ENCODE data around the gene FITM2.
A peak's percentile ranks its signal among the peaks of the same experiment; 100 is the strongest.

Gene FITM2

DNA sequence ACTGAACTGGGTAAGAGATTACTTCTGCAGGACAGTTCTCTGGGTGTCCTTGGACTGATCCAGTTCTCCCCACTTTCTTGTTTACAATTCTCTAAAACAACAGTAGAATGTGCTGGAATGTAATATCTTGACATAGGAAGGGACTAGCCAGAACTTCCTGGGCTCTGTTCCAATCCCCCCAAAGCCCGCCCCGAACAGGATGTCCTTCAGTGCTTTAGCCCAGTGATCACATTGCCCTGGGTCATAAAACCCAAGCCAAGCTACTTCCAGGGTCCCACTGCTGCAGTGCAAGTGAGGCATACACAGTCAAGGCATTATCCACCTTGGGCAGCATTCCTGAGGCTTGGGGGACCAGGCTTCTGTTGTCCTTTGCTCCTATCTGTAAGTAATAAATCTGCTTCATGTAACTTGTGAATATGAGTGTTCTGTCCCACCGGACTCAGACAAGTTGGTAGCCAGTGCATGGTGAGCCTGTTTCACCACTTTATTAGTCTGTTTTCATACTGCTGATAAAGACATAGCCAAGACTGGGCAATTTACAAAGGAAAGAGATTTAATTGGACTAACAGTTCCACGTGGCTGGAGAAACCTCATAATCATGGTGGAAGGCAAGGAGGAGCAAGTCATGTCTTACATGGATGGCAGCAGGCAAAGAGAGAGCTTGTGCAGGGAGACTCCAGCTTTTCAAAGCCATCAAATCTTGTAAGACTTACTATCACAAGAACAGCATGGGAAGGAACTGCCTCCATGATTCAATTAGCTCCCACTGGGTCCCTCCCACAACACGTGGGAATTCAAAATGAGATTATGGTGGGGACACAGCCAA is 23.5 kb downstream of the FITM2 start:
- H3K4me3 ChIP-seq (ENCODE audit: low read depth, low read length), result no peak overlapping the region
- DNase-seq (ENCODE audit: low read depth, low spot score), result no peak
- in situ Hi-C loops (cut with HindIII; ENCODE audit: low sequenced_read_pairs), result no loop called here
- TF ChIP-seq, protein P1, sequence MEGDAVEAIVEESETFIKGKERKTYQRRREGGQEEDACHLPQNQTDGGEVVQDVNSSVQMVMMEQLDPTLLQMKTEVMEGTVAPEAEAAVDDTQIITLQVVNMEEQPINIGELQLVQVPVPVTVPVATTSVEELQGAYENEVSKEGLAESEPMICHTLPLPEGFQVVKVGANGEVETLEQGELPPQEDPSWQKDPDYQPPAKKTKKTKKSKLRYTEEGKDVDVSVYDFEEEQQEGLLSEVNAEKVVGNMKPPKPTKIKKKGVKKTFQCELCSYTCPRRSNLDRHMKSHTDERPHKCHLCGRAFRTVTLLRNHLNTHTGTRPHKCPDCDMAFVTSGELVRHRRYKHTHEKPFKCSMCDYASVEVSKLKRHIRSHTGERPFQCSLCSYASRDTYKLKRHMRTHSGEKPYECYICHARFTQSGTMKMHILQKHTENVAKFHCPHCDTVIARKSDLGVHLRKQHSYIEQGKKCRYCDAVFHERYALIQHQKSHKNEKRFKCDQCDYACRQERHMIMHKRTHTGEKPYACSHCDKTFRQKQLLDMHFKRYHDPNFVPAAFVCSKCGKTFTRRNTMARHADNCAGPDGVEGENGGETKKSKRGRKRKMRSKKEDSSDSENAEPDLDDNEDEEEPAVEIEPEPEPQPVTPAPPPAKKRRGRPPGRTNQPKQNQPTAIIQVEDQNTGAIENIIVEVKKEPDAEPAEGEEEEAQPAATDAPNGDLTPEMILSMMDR (IDR thresholded peaks at IDR 0.05; ENCODE audit: low read depth, low read length), result no peak

DNA sequence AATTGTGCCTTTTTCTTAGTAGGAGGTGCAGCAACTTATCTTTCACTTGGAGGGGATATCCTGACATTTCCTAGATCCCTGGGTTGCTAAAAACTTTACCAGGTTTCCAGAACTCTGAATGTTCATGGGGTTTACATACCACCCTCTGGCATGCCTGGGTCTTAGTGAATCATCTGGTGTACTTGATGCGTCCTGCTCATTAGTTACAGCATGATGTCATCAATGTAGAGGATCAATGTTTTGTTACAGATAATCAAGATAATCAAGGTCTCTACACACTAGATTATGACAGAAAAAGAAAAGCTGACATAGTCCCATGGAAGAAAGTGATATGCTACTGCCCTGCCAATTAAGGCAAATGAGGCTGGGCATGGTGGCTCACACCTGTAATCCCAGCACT is 27.0 kb downstream of the FITM2 start:
- no peak for DNase-seq (ENCODE audit: low read depth, low spot score)
- in situ Hi-C loops (cut with HindIII; ENCODE audit: low sequenced_read_pairs), result no loop called here

DNA sequence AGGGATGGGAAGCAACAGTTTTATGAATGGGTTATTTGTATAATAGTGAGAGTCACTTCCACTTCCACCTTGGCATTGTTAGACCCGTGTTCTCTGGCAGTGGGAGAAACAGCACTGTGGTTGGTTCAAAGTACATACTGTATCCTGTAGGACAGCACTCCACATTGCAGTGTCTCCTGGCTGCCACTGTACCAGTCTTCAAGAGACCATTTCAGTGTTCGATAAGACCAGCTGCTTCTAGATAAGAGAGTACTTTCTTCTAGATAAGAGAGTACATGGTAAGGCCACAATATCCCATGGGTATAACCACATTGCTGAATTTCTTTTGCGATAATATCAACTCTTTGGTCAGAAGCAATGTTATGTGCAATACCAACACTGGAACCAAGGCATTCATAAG is 28.8 kb downstream of the FITM2 start:
- DNase-seq (ENCODE audit: low read depth, low spot score), result no peak
- TF ChIP-seq, protein P1 (IDR thresholded peaks at IDR 0.05; ENCODE audit: low read depth, low read length), result no peak
- in situ Hi-C loops (cut with HindIII; ENCODE audit: low sequenced_read_pairs), result no loop called here
- no peak overlapping the region for H3K4me3 ChIP-seq (ENCODE audit: low read depth, low read length)

More for the DNA sequence above, 27.0 kb downstream of the FITM2 start:
- no peak overlapping the region for H3K4me3 ChIP-seq (ENCODE audit: low read depth, low read length)
- TF ChIP-seq, protein P1 (IDR thresholded peaks at IDR 0.05; ENCODE audit: low read depth, low read length), result no peak

DNA sequence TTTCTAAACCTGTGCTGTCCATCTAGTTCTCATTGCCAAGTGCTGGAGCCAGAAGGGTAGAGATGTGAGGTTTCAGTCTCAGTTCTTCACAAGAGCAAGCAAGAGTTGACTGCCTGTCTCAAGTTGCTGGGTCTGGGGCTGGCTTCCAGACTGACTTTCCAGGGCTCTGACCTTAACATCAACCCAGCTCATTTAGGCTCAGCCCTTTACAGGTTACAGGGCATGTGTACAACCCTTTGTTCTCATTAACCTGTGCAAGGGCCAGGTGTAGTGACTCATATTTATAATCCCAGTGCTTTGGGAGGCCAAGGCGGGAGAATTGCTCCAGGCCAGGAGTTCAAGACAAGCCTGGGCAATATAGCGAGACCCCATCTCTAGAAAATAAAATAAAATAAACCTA is 30.6 kb downstream of the FITM2 start:
- DNase-seq (ENCODE audit: low read depth, low spot score), result no peak
- TF ChIP-seq, protein P1 (IDR thresholded peaks at IDR 0.05; ENCODE audit: low read depth, low read length), result no peak
- in situ Hi-C loops (cut with HindIII; ENCODE audit: low sequenced_read_pairs), result no loop called here
- no peak overlapping the region for H3K4me3 ChIP-seq (ENCODE audit: low read depth, low read length)

DNA sequence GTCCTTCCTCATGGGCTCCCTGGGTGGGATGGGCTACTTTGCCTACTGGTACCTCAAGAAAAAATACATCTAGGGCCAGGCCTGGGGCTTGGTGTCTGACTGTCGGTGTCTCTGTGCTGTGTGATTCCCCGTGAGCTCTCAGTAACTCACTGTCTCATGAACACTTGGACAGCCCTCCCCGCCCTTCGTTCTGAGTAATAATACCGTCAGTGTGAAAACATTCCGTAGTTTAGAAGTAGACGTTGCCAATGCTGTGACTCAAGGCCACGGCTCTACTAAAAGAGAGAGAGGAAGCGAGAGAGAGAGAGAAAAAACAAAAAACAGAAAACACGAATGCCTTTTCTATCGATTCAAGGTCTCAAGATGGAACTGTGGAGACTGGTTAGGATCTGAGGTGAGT is 31.8 kb downstream of the FITM2 start:
- TF ChIP-seq, protein P1 (IDR thresholded peaks at IDR 0.05; ENCODE audit: low read depth, low read length), result no peak
- DNase-seq (ENCODE audit: low read depth, low spot score), result peak; percentile 80
- H3K4me3 ChIP-seq (ENCODE audit: low read depth, low read length), result no peak overlapping the region
- in situ Hi-C loops (cut with HindIII; ENCODE audit: low sequenced_read_pairs), result no loop called here

DNA sequence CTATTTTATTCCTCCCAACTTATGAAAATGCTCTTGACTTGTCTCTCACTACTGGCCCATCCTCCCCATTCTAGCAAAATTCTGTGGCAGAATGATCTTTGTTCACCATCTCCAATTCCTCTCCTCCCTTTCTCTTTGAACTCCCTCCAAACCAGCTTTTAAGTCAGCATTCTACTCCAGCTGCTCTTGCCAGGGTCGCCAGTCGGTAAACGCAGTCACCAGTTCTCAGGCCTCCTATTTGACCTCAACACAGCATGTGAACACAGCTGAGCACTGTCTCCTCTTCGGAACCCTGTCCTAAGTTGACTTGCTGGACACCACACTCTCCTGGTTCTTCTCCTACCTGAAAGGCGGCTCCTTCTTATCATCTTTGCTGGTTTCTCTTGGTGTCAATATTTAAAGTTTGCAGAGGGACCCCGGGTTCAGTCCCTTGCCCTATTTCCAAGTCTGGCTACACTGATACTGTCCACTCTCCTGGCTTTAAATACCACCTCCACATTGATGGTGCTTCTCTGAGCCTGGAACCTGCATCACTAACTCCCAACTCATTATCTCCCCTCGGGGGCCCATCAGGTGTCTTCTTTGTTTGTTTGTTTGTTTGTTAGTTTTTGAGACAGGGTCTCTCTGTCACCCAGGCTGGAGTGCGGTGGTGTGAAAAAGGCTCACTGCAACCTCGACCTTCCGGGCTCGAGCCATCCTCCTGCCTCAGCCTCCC is 36.5 kb downstream of the FITM2 start:
- no peak overlapping the region for H3K4me3 ChIP-seq (ENCODE audit: low read depth, low read length)
- TF ChIP-seq, protein P1 (IDR thresholded peaks at IDR 0.05; ENCODE audit: low read depth, low read length), result no peak
- no peak for DNase-seq (ENCODE audit: low read depth, low spot score)
- in situ Hi-C loops (cut with HindIII; ENCODE audit: low sequenced_read_pairs), result no loop called here

Measured in astrocyte of the spinal cord (primary cell).